AG10803 (cell line): ENCODE results near the gene MTA3.

Source experiments
- DNase-seq: peaks from one replicate; pipeline ENCODE4 v3.0.0; 2010; ENCODE audit warnings: low read depth
- H3K4me3 ChIP-seq: 2 replicates; pipeline ENCODE4 v1.5.1; 2011; ENCODE audit warnings: mild to moderate bottlenecking, low read length, control low read depth
- CTCF ChIP-seq: conservative IDR thresholded peaks from 2 replicates; pipeline ENCODE4 v1.5.1; 2011; ENCODE audit warnings: mild to moderate bottlenecking, low read length, control low read depth, inconsistent platforms

MTA3 gene

GRCh38 chr2:42744545-42745082, 176.2 kb downstream of the MTA3 start:
- no peak for DNase-seq

GRCh38 chr2:42747422-42747821, 179.0 kb downstream of the MTA3 start:
- no peak overlapping the region for H3K4me3 ChIP-seq
- no peak for DNase-seq
- no peak for TF ChIP-seq CTCF

More at GRCh38 chr2:42744545-42745082, 176.2 kb downstream of the MTA3 start:
- TF ChIP-seq CTCF = no peak
- no peak overlapping the region for H3K4me3 ChIP-seq

- TF ChIP-seq CTCF = no peak
- no peak for DNase-seq
- H3K4me3 ChIP-seq = no peak overlapping the region
Measured at GRCh38 chr2:42748840-42749239, 180.4 kb downstream of the MTA3 start.

- H3K4me3 ChIP-seq = no peak overlapping the region
- no peak for DNase-seq
- no peak for TF ChIP-seq CTCF
Measured at GRCh38 chr2:42752314-42752713, 183.9 kb downstream of the MTA3 start.

DNA sequence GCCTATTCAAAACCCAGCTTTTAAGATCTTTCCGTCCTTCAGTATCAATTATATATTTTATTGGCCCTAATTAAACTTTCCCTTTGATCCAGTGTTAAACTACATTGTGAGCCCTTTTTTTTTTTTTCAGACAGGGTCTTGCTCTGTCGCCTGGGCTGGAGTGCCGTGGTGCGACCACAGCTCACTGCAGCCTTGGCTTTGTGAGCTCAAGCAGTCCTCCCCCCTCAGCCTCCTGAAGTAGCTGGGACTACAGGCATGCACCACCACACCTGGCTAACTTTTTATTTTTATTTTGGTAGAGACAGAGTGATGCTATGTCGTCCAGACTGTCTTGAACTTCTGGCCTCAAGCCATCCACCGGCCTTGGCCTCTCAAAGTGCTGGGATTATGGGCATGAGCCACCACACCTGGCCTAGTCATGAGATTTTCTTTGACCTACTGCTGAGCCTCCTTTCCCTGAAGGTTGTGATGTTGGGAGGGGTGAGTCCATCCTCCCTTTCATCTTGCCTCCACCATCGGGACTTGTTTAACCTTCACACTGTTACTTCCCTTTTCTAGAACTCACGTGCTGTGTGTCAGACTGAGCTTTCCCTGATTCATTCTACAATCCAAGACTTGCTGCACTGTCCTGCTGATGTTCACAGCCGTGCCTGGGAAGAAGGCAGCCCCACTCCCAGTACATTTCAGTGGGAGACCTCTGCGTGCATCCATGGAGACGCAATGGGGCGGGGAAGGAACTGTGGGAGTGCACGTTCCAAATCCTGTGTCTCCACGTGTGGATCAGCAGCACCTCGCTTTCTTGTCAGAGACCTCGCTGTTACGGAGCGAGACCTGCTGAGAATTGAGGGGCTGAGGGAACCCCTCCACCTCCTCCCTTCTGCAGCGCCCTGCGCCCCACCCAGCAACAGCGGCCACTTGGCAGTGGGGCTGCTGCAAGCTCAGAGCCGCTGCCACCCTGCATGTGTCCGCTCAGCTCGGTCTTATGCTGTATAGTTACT, 184.7 kb downstream of the MTA3 start:
- no peak for DNase-seq
- H3K4me3 ChIP-seq = no peak overlapping the region
- TF ChIP-seq CTCF = no peak

DNA sequence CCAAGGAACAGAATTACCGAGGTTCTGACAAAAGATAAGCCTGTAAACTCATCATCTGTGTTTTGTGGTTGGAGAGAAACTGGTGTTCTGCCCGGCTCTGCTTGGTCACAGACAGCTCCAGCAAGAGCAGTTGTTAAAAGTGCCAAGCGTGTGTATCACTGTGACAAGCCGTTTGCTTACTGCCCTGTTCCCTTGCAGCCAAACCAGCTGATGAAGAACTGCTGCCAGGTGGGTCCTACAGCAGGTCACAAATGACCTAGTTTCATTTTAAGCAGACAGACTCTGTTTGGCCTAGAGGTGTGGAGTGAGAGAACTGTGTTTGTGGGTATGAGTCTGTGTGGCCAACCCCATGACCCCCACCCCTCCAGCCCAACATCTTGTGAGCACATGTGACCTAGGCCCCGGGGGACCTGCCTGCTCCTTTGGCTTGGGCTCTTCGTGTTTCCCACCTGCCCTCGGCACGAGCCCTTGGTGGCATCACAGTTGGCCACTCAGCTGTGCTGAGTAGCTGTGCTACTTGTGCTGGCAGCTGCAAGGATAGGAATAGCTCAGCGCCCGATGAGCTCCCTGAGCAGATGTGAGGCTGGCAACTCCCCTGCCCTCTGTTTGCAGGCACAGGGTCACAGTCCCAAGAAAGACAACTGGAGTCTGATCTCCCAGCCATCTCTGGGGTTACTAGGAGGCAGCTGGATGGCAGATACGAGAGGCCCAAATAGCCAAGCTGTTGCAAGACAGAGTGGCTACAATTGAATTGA, 185.8 kb downstream of the MTA3 start:
- no peak for TF ChIP-seq CTCF
- peak; percentile 42 for DNase-seq
- H3K4me3 ChIP-seq = no peak overlapping the region
